Tibial artery (tissue), 4 donors: Measurements from ENCODE around the gene HSPH1.

Experiments used
- DNase-seq, 2 donors: peaks; one replicate each; pipeline ENCODE4 v3.0.0-alpha.2; 2019
- H3K27ac ChIP-seq, 2 donors: fragments of 200-600 bp; sonication (generic) in 1 of 2; 1 replicate in 1 of 2; 2 replicates in 1 of 2; pipeline ENCODE4 v1.5.1; 2018 to 2019; ENCODE audit warnings: mild to moderate bottlenecking in 1 of 2
- H3K27me3 ChIP-seq, 2 donors: fragments of 200-600 bp; sonication (generic) in 1 of 2; one replicate each; pipeline versions ENCODE4 v1.5.1 to v1.6.0; 2016 to 2019
- H3K36me3 ChIP-seq, 3 donors: fragments of 200-600 bp; sonication (generic) in 2 of 3; one replicate each; pipeline ENCODE4 v1.5.1; 2016 to 2019; ENCODE audit warnings: mild to moderate bottlenecking in 2 of 3
- H3K4me1 ChIP-seq, 4 donors: fragments of 200-600 bp; sonication (generic) in 2 of 4; 1 replicate in 3 of 4; 2 replicates in 1 of 4; pipeline ENCODE4 v1.5.1; 2016 to 2019
- H3K4me3 ChIP-seq, 2 donors: fragments of 200-600 bp; sonication (generic) in 1 of 2; 1 replicate in 1 of 2; 2 replicates in 1 of 2; pipeline ENCODE4 v1.5.1; 2018 to 2019; ENCODE audit warnings: mild to moderate bottlenecking in 2 of 2
- H3K9me3 ChIP-seq, 3 donors: fragments of 200-600 bp; sonication (generic) in 1 of 3; one replicate each; pipeline ENCODE4 v1.5.1; 2016 to 2019
- intact Hi-C: fragments of 100-400 bp; cut with DNase I; formaldehyde crosslinking; loops from one replicate; pipeline ENCODE4 v1.15.0; 2023; ENCODE audit warnings: low total_unique reads
- TF ChIP-seq, protein P1 (sequence below), 2 experiments: fragments of 200-600 bp in 1 of 2; fragments of 450-650 bp in 1 of 2; IDR thresholded peaks; one replicate each; pipeline ENCODE4 v1.5.1; 2017 to 2019; ENCODE audit warnings: antibody characterized with exemption in 2 of 2, mild to moderate bottlenecking in 1 of 2, moderate library complexity in 1 of 2

Gene HSPH1

DNA sequence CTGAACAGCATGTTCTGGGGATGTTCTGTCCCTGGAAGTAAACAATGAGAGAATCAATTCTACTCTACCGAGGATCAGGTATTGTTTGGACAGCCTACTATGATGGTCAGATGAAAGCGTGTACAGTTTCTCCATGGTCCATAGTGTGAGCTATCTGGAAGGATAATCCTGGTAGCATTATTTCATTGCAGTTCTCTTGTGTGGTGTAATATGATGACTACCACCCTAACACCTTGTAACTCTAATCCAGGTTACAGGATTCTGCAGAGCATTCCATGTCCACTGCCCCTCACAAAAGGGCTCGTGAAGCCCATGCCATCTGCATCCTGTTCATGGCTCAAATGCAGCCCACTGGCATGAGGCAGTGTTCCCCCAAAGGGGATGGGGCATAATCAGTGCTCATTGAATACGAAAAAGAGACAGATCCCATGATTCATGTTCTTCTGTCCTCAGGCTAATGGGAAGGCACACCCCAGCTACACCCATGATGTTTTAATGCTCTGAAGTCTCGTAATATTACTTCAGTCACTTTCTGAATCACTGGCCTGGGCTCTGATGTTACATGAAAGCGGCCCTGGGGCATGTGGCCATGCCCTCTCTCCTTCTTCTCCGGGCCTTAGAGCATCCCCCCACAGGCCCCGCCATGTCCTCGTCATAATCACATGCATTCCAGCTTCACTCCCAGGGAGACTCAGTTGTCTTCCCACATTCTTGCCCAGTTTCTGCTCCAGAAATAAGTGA, 68.4 kb downstream of the HSPH1 start:
- TF ChIP-seq, protein P1, sequence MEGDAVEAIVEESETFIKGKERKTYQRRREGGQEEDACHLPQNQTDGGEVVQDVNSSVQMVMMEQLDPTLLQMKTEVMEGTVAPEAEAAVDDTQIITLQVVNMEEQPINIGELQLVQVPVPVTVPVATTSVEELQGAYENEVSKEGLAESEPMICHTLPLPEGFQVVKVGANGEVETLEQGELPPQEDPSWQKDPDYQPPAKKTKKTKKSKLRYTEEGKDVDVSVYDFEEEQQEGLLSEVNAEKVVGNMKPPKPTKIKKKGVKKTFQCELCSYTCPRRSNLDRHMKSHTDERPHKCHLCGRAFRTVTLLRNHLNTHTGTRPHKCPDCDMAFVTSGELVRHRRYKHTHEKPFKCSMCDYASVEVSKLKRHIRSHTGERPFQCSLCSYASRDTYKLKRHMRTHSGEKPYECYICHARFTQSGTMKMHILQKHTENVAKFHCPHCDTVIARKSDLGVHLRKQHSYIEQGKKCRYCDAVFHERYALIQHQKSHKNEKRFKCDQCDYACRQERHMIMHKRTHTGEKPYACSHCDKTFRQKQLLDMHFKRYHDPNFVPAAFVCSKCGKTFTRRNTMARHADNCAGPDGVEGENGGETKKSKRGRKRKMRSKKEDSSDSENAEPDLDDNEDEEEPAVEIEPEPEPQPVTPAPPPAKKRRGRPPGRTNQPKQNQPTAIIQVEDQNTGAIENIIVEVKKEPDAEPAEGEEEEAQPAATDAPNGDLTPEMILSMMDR (IDR thresholded peaks at IDR 0.05): no peak
- intact Hi-C loops: no loop called here
- Histone ChIP-seq H3K27me3 (peaks cover 0 to 30% of the 10 kb centered on the region in 2 donors), H3K4me3 (no peak overlapping the region), H3K27ac (no peak overlapping the region), H3K36me3 (no peaks in the 10 kb centered on the region), H3K9me3 (no peaks in the 10 kb centered on the region), H3K4me1 (no peaks in the 10 kb centered on the region)
- no peak for DNase-seq

- intact Hi-C loops: no loop called here
- Histone ChIP-seq H3K4me1 (no peaks in the 10 kb centered on the region), H3K9me3 (no peaks in the 10 kb centered on the region), H3K36me3 (no peaks in the 10 kb centered on the region), H3K27me3 (peaks cover 0 to 24% of the 10 kb centered on the region in 2 donors), H3K27ac (no peak overlapping the region), H3K4me3 (no peak overlapping the region)
- DNase-seq: no peak
- TF ChIP-seq, protein P1 (IDR thresholded peaks at IDR 0.05): no peak
These were observed 69.1 kb downstream of the HSPH1 start for GRCh38 chr13:31092646-31093045.

- Histone ChIP-seq H3K36me3 (no peaks in the 10 kb centered on the region), H3K27ac (no peak overlapping the region), H3K9me3 (no peaks in the 10 kb centered on the region), H3K27me3 (peaks cover 0 to 16% of the 10 kb centered on the region in 2 donors), H3K4me3 (no peak overlapping the region), H3K4me1 (no peaks in the 10 kb centered on the region)
- intact Hi-C loops: no loop called here
- TF ChIP-seq, protein P1 (IDR thresholded peaks at IDR 0.05): no peak
- no peak for DNase-seq
These were observed 70.6 kb downstream of the HSPH1 start for GRCh38 chr13:31090961-31091624.

DNA sequence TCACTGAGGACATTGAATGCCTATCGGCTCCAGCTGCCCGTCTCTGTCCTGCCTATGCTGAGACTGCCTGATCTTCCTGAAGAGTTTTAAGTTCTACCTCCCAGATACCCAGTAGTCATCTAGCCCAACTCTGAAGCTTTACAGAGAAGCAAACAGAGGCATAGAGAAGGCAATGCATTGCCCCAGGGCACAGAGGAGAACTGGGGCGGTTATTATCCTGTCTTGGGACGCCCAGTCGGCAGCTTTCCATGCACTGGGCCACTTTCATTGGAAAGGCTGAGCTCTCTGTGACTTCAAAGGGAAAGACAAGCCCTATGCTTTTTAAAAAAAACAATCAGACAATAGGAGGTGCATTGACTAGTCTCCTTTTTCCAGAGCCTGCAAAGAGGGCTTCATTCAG, 71.6 kb downstream of the HSPH1 start:
- Histone ChIP-seq H3K4me3 (no peak overlapping the region), H3K36me3 (no peaks in the 10 kb centered on the region), H3K4me1 (no peaks in the 10 kb centered on the region), H3K27ac (no peak overlapping the region), H3K9me3 (no peaks in the 10 kb centered on the region), H3K27me3 (peaks cover 0 to 21% of the 10 kb centered on the region in 2 donors)
- intact Hi-C loops: no loop called here
- TF ChIP-seq, protein P1 (IDR thresholded peaks at IDR 0.05): no peak
- no peak for DNase-seq

GRCh38 chr13:31089649-31090048, 72.1 kb downstream of the HSPH1 start:
- H3K36me3 ChIP-seq: no peaks in the 10 kb centered on the region
- no peak for DNase-seq
- peaks cover 0 to 23% of the 10 kb centered on the region in 2 donors for H3K27me3 ChIP-seq
- no peaks in the 10 kb centered on the region for H3K4me1 ChIP-seq
- H3K9me3 ChIP-seq: no peaks in the 10 kb centered on the region
- intact Hi-C loops: no loop called here
- no peak overlapping the region for H3K27ac ChIP-seq
- TF ChIP-seq, protein P1 (IDR thresholded peaks at IDR 0.05): no peak
- H3K4me3 ChIP-seq: no peak overlapping the region
